HG02870 (cell line): ENCODE data around the gene ZNF383.
"Not testable (repeated sequence)": the region's sequence is repeated elsewhere in the genome, so short reads cannot be mapped to it uniquely, and the experiment has no call there.

Experiments
- ATAC-seq: cut with Tn5 transposase; IDR thresholded peaks from one replicate; pipeline ENCODE4 v1.9.1; 2021; ENCODE audit warnings: mild to moderate bottlenecking, moderate library complexity; ENCODE audit not compliant: unreplicated experiment

The ZNF383 gene

GRCh38 chr19:37292998-37293939 lies 75.3 kb downstream of the ZNF383 start:
- not testable (repeated sequence) for ATAC-seq

DNA sequence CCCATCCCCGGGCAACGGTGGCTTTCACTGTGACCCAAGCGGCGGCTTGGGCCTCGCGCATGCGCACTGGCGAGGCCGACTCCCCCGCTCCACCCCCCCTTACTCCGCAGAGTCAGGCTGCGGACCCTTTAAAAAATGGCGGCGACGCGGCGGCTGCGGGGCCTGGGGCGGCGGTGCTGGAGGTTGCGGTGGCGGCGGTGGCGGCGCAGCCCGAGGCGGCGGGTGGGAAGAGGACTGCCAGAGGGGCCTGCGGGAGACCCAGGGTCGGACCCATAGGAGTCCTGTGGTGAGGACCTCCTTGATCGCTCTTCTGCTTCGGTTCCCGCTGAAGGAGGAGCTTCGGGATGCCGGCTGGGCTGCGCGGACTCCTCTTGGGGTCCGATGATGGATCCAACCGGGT lies 76.2 kb downstream of the ZNF383 start:
- ATAC-seq: not testable (repeated sequence)
